ENCODE data around the gene FERMT1.

GRCh38 chr20:6116758-6117157, 6.1 kb downstream of the FERMT1 start:
- TF ChIP-seq CTCF (IDR thresholded peaks at IDR 0.05; ENCODE audit: extremely low read depth in 1 of 2, insufficient read depth in 1 of 2, low read depth in 1 of 2, low read length in 2 of 2) (no peak), FOS (IDR thresholded peaks at IDR 0.05; ENCODE audit: borderline replicate concordance, insufficient read depth, low read length) (no peak), POLR2A (IDR thresholded peaks at IDR 0.05; ENCODE audit: low read depth, low read length) (no peak), EZH2 (IDR thresholded peaks at IDR 0.05; ENCODE audit: borderline replicate concordance, low read depth, low read length, severe bottlenecking) (no peak), MAX (IDR thresholded peaks at IDR 0.05; ENCODE audit: insufficient read depth, insufficient read length) (no peak), POLR2AphosphoS5 (IDR thresholded peaks at IDR 0.05; ENCODE audit: insufficient read depth, low read depth, low read length) (no peak), JUN (IDR thresholded peaks at IDR 0.05; ENCODE audit: borderline replicate concordance, insufficient read depth, insufficient read length, low read depth) (no peak), MYC (IDR thresholded peaks at IDR 0.05; ENCODE audit: low read depth, low read length) (no peak), GATA2 (IDR thresholded peaks at IDR 0.05; ENCODE audit: insufficient read depth, insufficient read length, low read depth, low read length) (no peak)

All from endothelial cell of umbilical vein (primary cell).